ENCODE results near the gene SNCG. TPM values are rescaled to one million over a fixed set of nuclear protein-coding genes. Genes with fewer than 3 reads are reported as not detected.

The SNCG gene
- total and polyA plus RNA-seq, 2 of the 8 experiments (the other 6 are each of a cell fraction or from before 2014, with no cell fraction given) = 4.4 to 12.2 TPM

DNA sequence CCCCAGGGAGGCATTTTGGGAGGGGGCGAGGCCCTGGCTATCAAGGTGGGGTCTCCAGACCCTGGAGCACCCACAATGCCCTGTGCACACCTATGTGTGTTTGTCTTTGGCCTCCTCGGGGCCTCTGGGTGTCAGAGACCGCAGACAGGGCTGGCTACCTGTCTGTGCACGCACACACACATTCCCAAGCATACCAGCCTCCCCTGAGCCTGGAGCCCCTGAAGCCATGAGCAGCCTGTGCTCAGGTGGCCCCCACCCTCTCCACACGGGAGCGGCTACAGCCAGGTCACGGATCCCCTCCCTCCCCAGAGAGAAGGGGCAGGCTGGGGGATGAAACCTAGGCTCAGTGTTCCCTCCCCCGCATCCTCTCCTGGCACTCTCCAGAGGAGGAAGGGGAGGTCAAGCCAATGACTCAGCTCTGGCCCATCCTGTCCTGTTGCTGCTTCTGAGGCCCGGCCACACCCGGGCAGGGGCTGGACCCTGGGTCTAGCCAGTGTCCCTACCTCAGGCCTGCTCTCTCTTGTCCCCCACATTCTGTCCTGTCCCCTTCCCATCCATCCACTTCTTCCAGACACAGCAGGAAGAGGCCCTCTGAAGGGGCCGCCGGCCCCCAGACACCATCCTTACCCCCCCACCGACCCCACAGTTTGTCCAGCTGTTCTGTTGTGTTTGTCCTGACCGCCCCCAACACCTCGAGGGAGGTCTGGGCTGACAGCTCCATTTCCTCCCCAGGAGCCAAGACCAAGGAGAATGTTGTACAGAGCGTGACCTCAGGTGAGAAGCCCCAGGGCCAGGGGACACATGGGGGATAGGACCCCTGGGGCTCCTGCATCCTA is 720 bp downstream of the SNCG start (continued):
- TF ChIP-seq CHD7 (IDR thresholded peaks at IDR 0.05; ENCODE audit: insufficient replicate concordance, low read length) = no peak
- no peak for TF ChIP-seq SP2 (IDR thresholded peaks at IDR 0.05; ENCODE audit: low read length)
- no peak for TF ChIP-seq RBBP5 (IDR thresholded peaks at IDR 0.05; ENCODE audit: borderline replicate concordance, low read depth, low read length)
- no peak for TF ChIP-seq BCL11A (IDR thresholded peaks at IDR 0.05; ENCODE audit: low read depth in 2 of 2, low read length in 2 of 2)
- no peak for TF ChIP-seq FOSL1 (IDR thresholded peaks at IDR 0.05; ENCODE audit: insufficient read depth, low read depth, low read length)
- no peak for TF ChIP-seq CHD2 (IDR thresholded peaks at IDR 0.05; ENCODE audit: low read length)
- no peak for TF ChIP-seq HDAC2 (IDR thresholded peaks at IDR 0.05; ENCODE audit: borderline replicate concordance in 1 of 2, low read depth in 2 of 2, low read length in 2 of 2)
- TF ChIP-seq CBX5 (IDR thresholded peaks at IDR 0.05; ENCODE audit: low read depth, low read length) = no peak
- TF ChIP-seq KDM1A (IDR thresholded peaks at IDR 0.05; ENCODE audit: borderline replicate concordance, low read length) = no peak
- no peak for TF ChIP-seq GTF2F1 (IDR thresholded peaks at IDR 0.05; ENCODE audit: borderline replicate concordance, low read depth, low read length)

Data from H1 (cell line).